ENCODE results near the gene PRR12.

DNA sequence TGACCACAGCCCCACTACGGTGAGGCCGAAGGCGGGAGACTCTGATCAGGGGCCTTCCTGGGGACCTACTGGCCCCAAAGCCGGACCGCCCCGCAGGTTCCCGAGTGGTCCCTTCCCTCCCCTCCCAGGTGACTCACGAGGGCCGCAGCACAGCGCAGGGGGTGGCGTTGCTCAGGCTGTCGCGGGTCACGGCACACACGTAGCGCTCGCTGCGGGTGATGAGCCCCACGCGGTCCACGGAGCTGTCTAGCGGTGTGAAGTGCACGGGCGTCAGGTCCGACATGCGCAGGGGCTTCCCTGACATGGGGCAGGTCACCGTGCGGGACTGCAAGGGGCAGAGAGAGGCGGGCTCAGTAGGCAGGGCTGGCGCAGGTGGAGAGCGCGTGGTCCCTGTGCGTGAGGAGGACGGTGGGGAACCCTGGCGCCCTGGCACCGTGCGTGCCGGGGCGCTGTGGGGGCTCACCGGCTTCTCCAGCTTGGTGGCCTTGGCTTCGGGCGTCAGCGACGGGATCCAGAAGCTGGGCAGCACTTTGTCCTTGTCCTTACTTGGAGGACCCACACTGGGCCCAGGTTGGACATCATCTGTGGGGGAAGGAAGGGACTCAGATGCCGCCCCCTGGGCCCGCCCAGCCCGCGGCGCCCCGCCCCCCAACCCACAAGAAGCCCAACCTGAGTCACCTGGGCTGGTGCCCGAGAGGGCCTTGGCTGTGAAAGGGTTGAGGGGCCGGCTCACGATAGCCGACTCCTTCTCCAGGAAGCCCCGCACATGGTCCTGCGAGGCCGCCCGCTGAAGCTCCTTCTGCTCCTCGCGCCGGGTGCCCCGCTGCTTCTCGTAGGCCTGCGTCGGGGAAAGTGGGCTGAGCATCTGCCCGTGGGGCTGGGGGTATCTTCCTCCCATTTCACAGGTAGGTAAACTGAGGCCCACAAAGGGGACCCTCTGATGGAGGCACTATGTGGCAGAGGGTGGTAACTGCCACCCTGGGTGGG lies 34.3 kb upstream of the PRR12 start:
- TF ChIP-seq POLR2AphosphoS5 (IDR thresholded peaks at IDR 0.05) = no peak
- TF ChIP-seq, protein P1, sequence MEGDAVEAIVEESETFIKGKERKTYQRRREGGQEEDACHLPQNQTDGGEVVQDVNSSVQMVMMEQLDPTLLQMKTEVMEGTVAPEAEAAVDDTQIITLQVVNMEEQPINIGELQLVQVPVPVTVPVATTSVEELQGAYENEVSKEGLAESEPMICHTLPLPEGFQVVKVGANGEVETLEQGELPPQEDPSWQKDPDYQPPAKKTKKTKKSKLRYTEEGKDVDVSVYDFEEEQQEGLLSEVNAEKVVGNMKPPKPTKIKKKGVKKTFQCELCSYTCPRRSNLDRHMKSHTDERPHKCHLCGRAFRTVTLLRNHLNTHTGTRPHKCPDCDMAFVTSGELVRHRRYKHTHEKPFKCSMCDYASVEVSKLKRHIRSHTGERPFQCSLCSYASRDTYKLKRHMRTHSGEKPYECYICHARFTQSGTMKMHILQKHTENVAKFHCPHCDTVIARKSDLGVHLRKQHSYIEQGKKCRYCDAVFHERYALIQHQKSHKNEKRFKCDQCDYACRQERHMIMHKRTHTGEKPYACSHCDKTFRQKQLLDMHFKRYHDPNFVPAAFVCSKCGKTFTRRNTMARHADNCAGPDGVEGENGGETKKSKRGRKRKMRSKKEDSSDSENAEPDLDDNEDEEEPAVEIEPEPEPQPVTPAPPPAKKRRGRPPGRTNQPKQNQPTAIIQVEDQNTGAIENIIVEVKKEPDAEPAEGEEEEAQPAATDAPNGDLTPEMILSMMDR (IDR thresholded peaks at IDR 0.05) = no peak
- no peak for TF ChIP-seq POLR2A (IDR thresholded peaks at IDR 0.05)
- TF ChIP-seq EP300 (IDR thresholded peaks at IDR 0.05) = no peak

All from upper lobe of left lung (tissue), 4 donors.